Stimulated activated CD8-positive, alpha-beta memory T cell treated with anti-CD3 and anti-CD28 coated beads, Interleukin-12 subunit alpha, Interleukin-12 subunit beta, amount 100 ng/mL, for 1 hour (primary cell): ENCODE measurements around the gene LYL1.
"Not testable (repeated sequence)": the region's sequence is repeated elsewhere in the genome, so short reads cannot be mapped to it uniquely, and the experiment has no call there.

Experiments
- DNase-seq: peaks from one replicate; pipeline ENCODE4 v3.0.0-alpha.2; 2020; ENCODE audit warnings: low read depth

The LYL1 gene

DNA sequence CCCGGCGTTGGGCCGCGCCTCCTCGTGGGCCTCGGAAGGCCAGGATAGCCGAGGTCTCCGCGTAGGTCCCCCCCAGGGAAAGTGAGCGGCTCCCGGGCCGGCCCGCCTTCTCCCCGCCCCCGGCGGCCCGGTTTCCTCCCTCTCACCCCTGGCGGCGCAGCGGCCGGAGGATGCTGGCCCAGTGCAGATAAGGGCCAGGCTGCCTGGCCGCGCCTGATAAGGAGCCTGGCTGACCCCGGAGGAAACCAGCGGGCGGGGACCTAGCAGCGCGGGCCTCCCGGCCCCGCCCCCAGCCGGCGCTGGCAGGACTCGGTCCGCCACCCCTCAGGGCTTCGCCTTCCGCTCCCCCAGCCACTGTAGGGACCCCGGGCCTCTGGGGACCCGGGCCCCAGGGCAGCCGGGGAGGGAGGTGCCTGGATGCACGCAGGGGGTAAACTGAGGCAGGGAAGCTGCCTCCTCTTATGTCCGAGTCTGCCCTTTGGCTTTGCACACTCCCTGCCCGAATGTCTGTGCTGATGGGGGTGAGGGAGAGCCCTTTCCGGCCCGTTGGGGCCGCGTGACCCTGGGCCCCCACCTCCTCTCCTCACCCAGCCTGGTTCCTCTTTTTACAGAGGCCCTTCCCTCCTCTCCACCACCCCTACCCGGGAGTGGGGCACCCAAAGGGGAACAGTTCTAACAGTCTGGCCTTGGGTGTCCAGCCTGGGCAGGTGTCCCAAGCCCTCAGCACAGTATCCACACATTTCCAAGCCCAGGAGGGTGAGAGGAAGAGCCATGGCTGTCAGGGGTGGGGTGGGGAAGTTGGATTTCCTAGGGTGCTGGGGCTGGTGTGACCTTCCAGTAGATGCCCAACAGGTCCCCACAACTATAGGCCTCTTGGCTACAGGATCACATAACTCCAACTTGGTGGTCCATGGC is at the start of gene LYL1:
Gene LYL1 (minus strand): TSS at position 193 of the 915 bp plus-strand sequence. CDS start 1,687 bp downstream, outside the sequence.
- DNase-seq, result no peak

DNA sequence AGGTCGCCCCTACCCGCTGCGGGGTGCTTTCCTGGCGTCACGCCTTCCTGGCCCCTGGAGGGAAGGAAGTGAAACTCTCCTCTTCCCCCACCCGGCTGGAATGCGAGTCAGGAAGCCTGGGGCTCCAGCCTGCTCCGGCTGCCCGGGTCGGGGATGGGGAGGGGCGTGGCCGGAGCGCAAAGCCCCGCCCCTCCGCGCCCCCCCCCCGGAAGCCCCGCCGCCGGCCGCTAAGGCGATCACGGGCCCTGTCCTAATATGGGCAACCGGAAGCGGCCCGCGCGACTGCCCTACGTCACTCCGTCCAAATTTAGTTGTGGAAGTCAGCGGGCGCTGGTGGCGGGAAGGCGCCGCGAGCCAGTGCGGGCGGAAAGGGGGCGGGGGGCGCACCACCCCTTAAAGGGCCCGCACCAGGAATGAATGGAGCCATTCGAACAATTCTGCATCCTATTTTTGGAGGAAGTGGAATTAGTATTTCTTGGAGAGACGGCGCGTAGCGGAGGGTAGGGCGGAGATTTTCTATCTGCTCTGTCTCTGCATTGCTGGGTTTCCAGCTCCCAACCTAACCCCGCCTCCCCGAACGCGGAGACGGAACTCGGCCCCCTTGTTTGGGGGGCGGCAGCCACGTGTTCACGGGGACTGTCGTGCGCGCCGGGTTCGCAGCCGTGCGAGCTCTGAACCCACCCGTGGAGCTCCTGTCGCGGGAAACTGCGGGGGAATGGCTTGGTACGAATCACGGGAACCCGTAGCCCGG is 49.1 kb upstream of the LYL1 start:
- DNase-seq, result peak; percentile 92

DNA sequence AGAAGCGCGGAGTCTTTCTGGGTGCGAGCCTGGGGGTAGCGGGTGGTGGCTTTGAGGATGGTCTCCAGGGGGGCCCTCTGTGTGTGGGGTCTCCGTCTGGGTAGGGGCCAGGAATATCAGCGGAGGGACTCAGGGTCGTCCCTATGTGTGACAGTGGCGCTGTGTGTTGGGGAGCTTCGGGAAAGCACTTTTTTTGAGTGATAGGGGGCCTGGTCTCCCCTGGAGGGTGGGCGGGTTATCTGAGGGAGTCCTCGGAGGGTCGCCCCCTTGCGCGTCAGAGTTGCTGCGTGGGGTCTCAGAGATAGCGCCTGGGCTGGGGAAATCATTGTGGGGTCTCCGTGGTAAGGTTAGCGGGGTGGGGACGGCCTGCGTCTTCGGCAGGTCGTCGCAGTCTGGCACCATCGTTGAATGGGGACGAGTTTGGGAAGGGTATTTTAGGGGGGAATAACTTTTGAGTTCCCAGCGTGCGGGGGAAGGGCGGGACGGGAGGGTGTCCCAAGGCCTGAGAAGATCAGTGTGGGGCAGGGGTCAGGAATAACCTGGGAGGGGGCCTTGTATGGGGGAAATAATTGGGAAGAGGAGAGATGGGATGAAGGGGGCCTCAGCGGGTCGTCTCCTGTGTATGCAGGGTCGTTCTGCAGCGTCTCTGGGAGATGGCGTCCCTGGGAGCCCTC is 48.4 kb upstream of the LYL1 start:
- no peak for DNase-seq

DNA sequence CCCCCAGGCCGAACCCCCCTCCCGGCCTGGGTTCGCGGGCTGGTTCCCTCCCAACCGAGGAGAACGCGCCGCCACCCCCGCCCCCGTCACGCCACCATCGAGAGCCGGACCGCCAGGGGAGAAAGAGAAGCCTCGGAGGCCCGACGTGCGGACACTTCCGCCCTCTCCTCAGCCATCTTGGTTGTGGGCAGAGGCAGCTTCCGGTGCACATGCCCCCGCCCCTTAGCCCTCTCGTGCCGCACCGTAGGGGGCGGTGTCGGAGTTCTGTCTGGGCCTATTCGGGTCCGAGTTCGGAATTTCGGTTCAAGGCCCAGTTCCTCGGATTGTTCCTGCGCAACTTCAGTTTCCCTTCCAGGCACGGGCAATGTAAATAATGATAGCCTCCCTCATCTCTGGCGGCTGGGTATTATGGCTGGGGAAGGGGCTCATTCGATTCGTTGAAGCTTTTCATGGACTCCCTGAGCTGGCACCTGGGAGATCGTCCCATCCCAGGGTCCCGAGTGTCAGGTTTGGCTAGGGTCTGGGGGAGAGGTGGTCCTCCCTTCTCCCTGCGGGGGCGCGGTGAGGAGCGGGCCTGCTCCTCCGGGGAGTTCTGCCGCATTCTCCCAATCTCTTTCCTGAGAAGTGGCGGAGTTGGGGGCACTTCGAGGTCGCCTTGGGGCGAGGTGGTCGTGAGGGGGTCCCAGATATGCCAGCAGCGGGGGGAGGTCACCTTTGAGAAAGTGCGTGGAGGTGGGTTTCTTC is 47.7 kb upstream of the LYL1 start, which contains the start of the genes IER2 and STX10:
Gene IER2 (plus strand): TSS at position 225 of the 744 bp plus-strand sequence. CDS start 2,776 bp downstream, outside the sequence.
Gene STX10 (minus strand): TSS at position 189 of the 744 bp plus-strand sequence. CDS start 202 bp downstream, outside the sequence.
- DNase-seq, result peak; percentile 89

DNA sequence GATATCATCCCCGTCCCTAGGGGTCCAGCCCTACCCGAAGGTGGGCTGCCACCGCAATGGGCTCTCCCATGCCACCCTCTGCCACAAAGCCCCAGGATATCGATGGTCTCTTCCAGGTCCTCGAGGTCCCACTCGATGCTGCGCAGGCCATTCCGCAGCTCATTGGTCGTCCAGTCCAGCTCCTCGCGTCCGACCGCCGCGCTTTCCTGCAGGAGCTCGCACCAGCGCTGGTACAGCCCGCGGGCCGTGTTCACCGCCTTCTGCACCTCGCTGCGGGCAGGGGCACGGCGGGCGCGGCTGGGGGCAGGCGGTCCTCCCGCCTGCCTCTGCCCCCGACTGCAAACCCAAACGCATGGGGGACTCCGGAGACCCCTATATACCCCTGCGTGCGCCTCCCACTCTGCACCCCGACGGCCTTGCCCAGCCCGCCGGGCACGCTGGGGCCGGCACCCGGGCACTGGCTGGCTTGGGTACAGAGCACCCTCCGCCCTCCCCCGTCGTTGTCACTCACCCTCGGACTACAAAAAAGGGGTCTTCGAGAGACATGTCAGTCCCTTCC is 47.0 kb upstream of the LYL1 start:
- no peak for DNase-seq

DNA sequence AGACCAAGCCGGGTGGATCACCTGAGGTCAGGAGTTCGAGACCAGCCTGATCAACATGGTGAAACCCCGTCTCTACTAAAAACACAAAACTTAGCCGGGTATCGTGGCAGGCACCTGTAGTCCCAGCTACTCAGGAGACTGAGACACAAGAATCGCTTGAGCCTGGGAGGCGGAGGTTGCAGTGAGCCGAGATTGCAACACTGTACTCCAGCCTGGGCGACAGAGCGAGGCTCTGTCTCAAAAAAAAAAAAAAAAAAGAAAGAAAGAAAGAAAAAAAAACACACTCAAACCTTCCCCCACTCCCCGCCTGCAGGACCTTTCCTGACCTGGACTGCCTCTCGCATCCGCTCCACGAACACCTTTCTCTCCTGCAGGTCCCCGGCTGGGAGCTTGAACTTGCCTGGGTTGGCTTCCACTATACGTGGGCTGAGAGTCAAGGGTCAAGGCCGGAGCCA is 46.5 kb upstream of the LYL1 start:
- DNase-seq, result not testable (repeated sequence)

DNA sequence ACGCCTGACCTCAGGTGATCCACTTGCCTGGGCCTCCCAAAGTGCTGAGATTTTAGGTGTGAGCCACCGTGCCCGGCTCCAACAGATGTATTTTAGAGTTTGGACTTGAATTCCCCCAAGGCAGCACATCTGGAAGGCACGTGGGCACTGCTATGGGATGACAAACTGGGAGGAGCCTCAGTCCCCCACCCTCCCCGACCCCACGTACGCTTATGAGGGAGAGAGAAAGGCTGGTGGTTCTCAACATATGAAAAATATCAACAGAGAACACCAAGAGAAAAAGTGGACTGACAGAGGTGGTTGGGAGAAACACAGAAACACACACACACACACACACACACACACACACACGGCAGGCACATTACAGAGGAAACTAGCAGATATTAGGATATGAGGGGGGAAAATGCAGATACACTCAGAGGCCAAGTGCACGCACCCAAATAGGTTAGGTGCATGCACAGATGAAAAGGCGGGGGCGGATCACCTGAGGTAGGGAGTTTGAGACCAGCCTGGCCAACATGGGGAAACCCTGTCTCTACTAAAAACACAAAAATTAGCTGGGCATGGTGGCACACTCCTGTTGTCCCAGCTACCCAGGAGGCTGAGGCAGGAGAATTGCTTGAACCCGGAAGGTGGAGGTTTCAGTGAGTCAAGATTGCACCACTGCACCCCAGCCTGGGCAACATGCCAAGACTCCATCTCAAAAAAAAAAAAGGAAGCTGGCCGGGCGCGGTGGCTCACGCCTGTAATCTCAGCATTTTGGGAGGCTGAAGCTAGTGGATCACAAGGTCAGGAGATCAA is 44.3 kb upstream of the LYL1 start:
- DNase-seq, result no peak

DNA sequence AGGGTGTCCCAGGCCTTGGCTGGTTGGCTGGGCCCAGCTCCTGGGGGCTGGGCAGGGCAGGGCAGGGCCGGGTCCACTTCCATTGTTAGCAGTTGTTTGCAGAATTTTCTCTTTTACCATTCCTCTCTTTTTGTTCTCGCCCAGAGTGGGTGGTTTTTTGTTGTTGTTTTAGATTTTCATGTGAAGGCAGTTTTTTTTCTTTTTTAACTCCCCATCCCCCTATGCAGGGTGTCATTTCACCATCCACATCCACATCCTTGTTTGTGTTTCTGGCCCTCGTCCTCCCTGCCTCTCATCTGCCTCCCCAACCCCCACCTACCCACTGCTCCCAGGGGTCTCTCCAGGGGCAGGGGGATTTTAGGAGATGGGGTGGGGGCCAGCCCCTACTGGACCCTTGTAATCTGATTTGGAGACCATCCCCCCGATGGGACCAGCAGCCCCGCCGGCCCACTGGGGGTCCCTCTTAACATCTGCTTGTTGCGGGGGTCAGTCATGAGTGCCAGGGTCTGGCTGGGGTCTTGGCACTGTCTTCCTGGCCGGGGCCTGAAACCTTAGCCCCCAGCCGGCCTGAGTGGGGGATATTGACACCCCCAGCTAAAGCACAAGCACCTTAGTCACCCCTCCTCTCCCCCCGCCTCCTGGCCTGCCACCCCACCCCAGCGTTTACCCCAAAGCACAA is 37.1 kb upstream of the LYL1 start:
- no peak for DNase-seq

DNA sequence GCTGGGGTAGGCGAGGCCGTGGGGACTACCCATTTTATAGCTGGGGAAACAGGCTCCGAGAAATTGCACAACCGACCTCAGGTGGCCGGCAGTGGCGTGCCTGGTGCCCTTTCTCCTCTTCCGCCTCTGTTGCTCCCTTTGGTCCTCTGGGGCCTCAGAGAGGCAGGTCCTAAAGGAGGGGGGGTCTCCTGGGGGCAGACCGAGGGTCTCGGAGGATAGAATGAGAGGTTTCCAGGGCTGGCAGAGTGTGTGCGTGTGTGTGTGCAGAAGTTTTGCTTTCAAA is 36.2 kb upstream of the LYL1 start:
- DNase-seq, result no peak

DNA sequence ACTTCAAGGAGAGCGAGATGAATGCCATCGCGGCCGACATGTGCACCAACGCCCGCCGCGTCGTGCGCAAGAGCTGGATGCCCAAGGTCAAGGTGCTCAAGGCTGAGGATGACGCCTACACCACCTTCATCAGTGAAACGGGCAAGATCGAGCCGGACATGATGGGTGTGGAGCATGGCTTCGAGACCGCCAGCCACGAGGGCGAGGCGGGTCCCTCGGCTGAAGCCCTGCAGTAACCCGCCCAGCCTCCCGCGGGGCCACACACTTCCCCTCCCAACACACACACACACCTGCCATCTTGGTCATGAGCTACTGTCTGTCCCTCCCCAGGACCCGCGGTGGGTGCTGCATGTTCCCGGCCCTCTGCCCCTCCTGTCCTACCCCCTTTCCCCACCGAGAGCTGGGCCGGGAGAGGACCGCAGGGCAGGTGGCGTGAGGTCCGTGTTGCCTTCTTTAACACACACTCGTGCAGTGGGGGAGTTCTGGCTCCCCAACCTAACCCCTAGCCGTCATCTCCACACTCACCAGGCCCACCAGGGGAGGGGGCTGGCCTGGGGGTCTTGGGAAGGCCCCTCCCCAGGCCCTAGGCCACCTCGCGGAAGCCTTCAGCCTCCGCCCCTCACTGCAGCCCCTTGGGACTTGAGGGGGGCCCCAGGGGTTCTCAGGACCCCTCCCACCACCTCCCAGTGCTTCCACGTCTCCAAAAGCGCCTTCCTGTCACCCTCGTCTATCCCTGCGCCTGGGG is 35.7 kb upstream of the LYL1 start:
- DNase-seq, result no peak

DNA sequence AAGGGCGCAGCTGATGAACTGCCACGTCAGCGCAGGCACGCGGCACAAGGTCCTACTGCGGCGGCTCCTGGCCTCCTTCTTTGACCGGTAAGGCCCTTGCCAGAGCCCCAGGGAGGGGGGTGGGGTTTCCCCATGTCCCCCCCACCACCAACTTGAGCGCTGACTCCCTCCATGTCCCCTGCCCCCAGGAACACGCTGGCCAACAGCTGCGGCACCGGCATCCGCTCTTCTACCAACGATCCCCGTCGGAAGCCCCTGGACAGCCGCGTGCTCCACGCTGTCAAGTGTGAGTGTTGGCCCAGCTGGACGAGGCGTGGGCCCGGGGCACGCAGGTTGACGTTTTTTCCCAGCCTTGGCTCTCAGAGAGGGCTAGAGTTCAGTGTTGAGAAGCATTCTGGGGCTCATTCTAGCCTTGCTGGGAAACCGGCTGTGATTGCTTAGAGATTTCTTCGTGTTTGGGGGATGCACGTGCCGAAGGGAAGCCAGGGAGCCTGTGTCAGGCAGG is 34.7 kb upstream of the LYL1 start:
- DNase-seq, result no peak

DNA sequence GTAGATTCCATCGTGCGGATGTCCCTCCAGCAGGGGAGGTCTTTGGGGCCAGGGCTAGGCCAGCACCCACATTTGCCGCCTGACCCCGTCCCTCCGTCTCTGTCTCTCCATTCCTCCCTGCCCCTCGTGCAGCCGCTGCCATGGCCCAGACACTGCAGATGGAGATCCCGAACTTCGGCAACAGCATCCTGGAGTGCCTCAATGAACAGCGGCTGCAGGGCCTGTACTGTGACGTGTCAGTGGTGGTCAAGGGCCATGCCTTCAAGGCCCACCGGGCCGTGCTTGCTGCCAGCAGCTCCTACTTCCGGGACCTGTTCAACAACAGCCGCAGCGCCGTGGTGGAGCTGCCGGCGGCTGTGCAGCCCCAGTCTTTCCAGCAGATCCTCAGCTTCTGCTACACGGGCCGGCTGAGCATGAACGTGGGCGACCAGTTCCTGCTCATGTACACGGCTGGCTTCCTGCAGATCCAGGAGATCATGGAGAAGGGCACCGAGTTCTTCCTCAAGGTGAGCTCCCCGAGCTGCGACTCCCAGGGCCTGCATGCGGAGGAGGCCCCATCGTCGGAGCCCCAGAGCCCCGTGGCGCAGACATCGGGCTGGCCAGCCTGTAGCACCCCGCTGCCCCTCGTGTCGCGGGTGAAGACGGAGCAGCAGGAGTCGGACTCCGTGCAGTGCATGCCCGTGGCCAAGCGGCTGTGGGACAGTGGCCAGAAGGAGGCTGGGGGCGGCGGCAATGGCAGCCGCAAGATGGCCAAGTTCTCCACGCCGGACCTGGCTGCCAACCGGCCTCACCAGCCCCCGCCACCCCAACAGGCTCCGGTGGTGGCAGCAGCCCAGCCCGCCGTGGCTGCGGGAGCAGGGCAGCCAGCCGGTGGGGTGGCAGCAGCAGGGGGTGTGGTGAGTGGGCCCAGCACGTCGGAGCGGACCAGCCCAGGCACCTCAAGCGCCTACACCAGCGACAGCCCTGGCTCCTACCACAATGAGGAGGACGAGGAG is 32.7 kb upstream of the LYL1 start:
- DNase-seq, result no peak

DNA sequence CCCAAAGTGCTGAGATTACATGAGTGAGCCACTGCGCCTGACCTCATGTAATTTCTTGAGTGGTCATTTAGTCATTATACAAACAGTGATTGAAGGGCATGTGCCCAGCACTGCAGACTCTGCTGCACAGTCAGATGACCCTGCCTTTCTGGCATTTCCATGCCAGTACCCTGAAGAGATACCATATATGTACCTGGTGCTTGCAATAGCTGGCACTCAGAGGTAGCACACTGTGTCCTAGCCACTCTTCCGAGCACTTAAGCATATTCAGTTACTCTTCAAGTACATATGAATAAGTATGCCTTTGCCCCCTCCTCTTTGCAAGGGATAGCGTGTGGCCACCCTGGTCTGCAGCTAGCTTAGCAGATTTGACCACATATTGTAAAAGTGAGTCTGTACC is 32.0 kb upstream of the LYL1 start:
- no peak for DNase-seq

DNA sequence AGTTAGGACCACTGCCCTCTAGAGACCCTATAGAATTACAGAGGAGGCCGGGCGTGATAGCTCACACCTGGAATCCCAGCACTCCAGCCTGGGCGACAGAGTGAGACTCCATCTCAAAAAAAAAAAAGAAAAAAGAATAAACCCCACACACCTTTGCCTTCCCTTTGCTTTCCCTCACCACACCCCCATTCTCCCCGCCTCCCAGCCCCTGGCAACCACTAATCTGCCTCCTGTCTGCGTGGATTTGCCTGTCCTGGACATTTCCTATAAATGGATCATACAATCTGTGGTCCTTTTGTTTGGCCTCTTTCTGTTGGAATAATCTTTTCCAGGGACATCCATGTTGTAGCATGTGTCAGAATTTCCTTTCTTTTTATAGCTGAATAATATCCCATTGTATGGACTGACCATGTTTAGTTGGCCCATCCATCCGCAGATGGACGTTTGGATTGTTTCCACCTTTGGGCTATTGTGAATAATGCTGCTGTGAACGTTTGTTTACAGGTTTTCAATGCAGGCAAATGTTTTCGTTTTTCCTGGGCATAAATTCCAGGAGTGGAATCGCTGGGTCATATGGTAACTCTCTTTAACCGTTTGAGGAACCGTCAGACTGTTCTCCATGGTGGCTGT is 30.7 kb upstream of the LYL1 start:
- no peak for DNase-seq

DNA sequence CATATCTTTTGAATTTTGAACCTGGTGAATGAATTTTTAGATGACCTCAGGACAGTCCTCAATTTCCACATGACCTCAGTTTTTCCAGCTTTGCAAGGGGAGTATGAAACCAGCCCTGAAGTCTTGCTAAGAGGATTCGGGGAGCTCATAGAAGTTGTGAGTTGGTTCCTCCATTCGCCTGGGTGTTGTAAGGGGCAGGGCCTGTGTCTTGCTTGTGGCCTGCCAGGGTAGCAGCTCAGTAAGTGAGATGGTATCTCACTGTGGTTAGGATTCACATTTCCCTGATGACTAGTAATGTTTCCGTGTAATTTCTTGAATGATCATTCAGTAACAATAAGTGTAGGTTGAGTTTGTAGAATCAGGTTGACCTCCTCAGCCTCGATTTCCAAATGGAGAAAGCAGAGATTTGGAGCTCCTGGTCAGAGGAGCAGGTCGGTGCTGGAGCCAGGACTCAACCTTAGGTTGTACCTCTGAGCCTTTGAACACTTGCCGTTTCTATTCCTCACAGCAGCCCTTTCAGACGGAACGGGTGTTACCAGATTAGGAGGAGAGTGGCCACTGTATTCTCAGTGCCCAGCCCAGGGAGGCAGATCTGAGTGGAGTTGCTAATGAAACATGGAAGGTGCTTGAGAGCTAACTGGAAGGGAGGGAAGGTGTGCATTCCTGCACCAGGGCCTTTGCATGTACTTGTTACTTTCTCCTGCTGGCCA is 30.0 kb upstream of the LYL1 start:
- DNase-seq, result no peak

DNA sequence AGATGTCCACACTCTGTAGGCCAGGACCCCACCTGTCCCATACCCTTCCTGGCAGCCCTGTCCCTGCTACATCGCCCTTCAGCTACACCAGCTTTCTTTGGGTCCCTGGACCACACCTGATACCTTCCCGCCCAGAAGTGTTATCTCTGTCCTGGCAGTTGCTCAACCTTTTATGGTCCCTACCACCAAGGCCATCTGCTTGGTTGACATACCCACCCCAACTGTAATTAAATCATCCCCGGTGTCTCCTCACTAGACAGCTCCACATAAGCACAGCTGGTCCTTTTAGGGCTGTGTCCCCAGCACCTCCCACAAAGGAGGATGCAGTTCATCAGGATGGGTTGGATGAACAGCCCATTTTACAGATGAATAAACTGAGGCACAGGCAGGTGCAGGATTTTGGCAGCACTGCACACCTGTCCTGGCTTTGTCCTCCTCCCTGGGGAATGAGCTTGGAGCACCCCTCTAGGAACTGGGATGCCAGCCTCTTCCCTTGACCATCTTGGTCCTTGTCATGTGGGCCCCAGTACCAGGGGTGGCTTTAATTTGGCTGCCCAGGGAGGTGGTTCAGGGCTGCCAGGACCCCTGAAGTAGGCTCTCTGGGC is 28.3 kb upstream of the LYL1 start:
- no peak for DNase-seq
